Esophagus muscularis mucosa (tissue), 4 donors: ENCODE data around the gene UTP4. TPM values are rescaled to one million over a fixed set of nuclear protein-coding genes. Genes with fewer than 3 reads are reported as not detected.
"Not testable (repeated sequence)": the region's sequence is repeated elsewhere in the genome, so short reads cannot be mapped to it uniquely, and the experiment has no call there.

Source experiments
- DNase-seq: peaks from one replicate; pipeline ENCODE4 v3.0.0-alpha.2; 2017; ENCODE audit errors: extremely low spot score
- H3K27ac ChIP-seq, 4 donors: fragments of 200-600 bp; sonication (generic); replicated peaks in 1 of 4; 1 replicate in 3 of 4; 2 replicates in 1 of 4; pipeline ENCODE4 v1.5.1; 2016 to 2019; ENCODE audit warnings: mild to moderate bottlenecking in 1 of 4
- H3K27me3 ChIP-seq, 4 donors: fragments of 200-600 bp; sonication (generic); one replicate each; pipeline versions ENCODE4 v1.5.1 to v1.6.0; 2016 to 2019
- H3K36me3 ChIP-seq, 4 donors: fragments of 200-600 bp; sonication (generic); one replicate each; pipeline ENCODE4 v1.5.1; 2016 to 2019
- H3K4me1 ChIP-seq, 4 donors: fragments of 200-600 bp; sonication (generic); one replicate each; pipeline ENCODE4 v1.5.1; 2016 to 2019
- H3K4me3 ChIP-seq, 4 donors: fragments of 200-600 bp; sonication (generic); 1 replicate in 2 of 4; 2 replicates in 2 of 4; pipeline ENCODE4 v1.5.1; 2016 to 2019; ENCODE audit warnings: mild to moderate bottlenecking in 4 of 4, moderate library complexity in 1 of 4
- H3K9me3 ChIP-seq, 4 donors: fragments of 200-600 bp; sonication (generic); 1 replicate in 3 of 4; 2 replicates in 1 of 4; pipeline ENCODE4 v1.5.1; 2016 to 2019
- EP300 ChIP-seq: sonication (generic); formaldehyde crosslinking; IDR thresholded peaks from one replicate; pipeline ENCODE4 v1.6.1; 2017; ENCODE audit warnings: antibody characterized with exemption
- POLR2A ChIP-seq: fragments of 450-650 bp; IDR thresholded peaks from one replicate; pipeline ENCODE4 v1.6.1; 2017; ENCODE audit warnings: antibody characterized with exemption, moderate library complexity, mild to moderate bottlenecking, low read depth
- POLR2AphosphoS5 ChIP-seq, 2 donors: sonication (generic); formaldehyde crosslinking; IDR thresholded peaks; one replicate each; pipeline ENCODE4 v1.6.1; 2017; ENCODE audit warnings: antibody characterized with exemption in 2 of 2
- WGBS: methylation state at CpG from one replicate; pipeline ENCODE4 v1.1.5; 2018; 5-methylcytosine and 5-hydroxymethylcytosine counted together
- intact Hi-C: fragments of 100-400 bp; cut with DNase I; formaldehyde crosslinking; loops from one replicate; pipeline ENCODE4 v1.15.1; 2023
- total RNA-seq, 4 donors: library from RNA; depleted of rRNA; stranded (reverse); fragments of >200 nt; gene quantifications; one replicate each; pipeline versions ENCODE4 v1.1.0 to v1.2.1, GENCODE V29; 2016
- TF ChIP-seq, protein P1 (sequence below), 3 experiments: fragments of 200-600 bp in 2 of 3; fragments of 450-650 bp in 1 of 3; sonication (generic) in 2 of 3; IDR thresholded peaks; one replicate each; pipeline ENCODE4 v1.5.1; 2017 to 2019; ENCODE audit warnings: antibody characterized with exemption in 3 of 3, mild to moderate bottlenecking in 2 of 3, moderate library complexity in 1 of 3

Gene UTP4
- total RNA-seq, 4 donors from 2014 or later: 23.3 to 32.6 (median 24.0) TPM

DNA sequence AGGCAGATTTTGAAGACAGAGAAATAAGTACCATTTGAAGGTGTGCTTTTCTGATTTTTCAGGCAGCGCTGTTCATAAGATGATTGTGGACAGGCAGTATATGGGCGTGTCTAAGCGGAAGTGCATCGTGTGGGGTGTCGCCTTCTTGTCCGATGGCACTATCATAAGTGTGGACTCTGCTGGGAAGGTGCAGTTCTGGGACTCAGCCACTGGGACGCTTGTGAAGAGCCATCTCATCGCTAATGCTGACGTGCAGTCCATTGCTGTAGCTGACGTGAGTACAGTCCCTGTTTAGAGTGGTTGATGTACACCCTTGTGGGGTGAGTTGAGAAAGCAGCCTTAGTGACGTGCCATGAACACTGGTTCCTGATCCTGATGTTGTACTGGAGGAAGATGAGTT lies 10.7 kb downstream of the UTP4 start:
- 91% methylated on average over 11 of the region's 11 CpGs for WGBS
- no peaks in the 10 kb centered on the region for H3K9me3 ChIP-seq
- TF ChIP-seq POLR2A (no peak), EP300 (no peak), POLR2AphosphoS5 (IDR thresholded peaks at IDR 0.05) (no peak)
- TF ChIP-seq, protein P1, sequence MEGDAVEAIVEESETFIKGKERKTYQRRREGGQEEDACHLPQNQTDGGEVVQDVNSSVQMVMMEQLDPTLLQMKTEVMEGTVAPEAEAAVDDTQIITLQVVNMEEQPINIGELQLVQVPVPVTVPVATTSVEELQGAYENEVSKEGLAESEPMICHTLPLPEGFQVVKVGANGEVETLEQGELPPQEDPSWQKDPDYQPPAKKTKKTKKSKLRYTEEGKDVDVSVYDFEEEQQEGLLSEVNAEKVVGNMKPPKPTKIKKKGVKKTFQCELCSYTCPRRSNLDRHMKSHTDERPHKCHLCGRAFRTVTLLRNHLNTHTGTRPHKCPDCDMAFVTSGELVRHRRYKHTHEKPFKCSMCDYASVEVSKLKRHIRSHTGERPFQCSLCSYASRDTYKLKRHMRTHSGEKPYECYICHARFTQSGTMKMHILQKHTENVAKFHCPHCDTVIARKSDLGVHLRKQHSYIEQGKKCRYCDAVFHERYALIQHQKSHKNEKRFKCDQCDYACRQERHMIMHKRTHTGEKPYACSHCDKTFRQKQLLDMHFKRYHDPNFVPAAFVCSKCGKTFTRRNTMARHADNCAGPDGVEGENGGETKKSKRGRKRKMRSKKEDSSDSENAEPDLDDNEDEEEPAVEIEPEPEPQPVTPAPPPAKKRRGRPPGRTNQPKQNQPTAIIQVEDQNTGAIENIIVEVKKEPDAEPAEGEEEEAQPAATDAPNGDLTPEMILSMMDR (IDR thresholded peaks at IDR 0.05): no peak
- H3K4me3 ChIP-seq: no peak overlapping the region
- H3K36me3 ChIP-seq: peaks cover 51 to 96% (median 81%) of the 10 kb centered on the region in 4 donors
- H3K27ac ChIP-seq: no peak overlapping the region
- no peak for DNase-seq
- no peaks in the 10 kb centered on the region for H3K27me3 ChIP-seq
- no peaks in the 10 kb centered on the region for H3K4me1 ChIP-seq
- intact Hi-C loops: no loop called here

- no peaks in the 10 kb centered on the region for H3K9me3 ChIP-seq
- 84% methylated on average over 4 of the region's 4 CpGs for WGBS
- intact Hi-C loops: no loop called here
- TF ChIP-seq EP300: no peak
- TF ChIP-seq POLR2AphosphoS5 (IDR thresholded peaks at IDR 0.05): no peak
- TF ChIP-seq, protein P1 (IDR thresholded peaks at IDR 0.05): no peak
- no peak for TF ChIP-seq POLR2A
- no peak overlapping the region for H3K27ac ChIP-seq
- H3K36me3 ChIP-seq: peaks cover 41 to 90% (median 75%) of the 10 kb centered on the region in 4 donors
- no peaks in the 10 kb centered on the region for H3K4me1 ChIP-seq
- no peak overlapping the region for H3K4me3 ChIP-seq
- no peaks in the 10 kb centered on the region for H3K27me3 ChIP-seq
- DNase-seq: no peak
Measured at GRCh38 chr16:69145658-69146057, 13.2 kb downstream of the UTP4 start.

DNA sequence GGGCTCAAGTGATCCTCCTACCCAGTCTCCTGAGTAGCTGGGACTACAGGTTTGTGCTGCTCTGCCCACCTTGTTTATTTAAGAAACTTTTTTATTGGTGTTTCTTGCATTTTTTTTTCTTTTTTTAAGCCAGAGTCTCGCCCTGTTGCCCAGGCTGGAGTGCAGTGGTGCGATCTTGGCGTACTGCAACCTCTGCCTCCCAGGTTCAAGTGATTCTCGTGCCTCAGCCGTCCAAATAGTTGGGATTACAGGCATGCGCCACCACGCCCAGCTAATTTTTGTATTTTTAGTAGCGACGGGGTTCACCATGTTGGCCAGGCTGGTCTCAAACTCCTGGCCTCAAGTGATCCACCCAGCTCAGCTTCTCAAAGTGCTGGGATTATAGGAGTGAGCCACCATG lies 17.2 kb downstream of the UTP4 start:
- H3K36me3 ChIP-seq: peaks cover 37 to 92% (median 75%) of the 10 kb centered on the region in 4 donors
- H3K27me3 ChIP-seq, H3K4me3 ChIP-seq, H3K27ac ChIP-seq, H3K4me1 ChIP-seq, DNase-seq, H3K9me3 ChIP-seq: not testable (repeated sequence)
- WGBS: 88% methylated on average over 9 of the region's 9 CpGs
- intact Hi-C loops: loop anchor here (1.0 kb wide), 1 partner anchor 137 kb away; no protein-coding TSS in a partner anchor

- no peak overlapping the region for H3K27ac ChIP-seq
- no peak for DNase-seq
- no peak overlapping the region for H3K4me3 ChIP-seq
- no peaks in the 10 kb centered on the region for H3K4me1 ChIP-seq
- TF ChIP-seq, protein P1 (IDR thresholded peaks at IDR 0.05): peak; percentile 68 to 86 (median 79)
- no peak for TF ChIP-seq POLR2AphosphoS5 (IDR thresholded peaks at IDR 0.05)
- peaks cover 30 to 92% (median 75%) of the 10 kb centered on the region in 4 donors for H3K36me3 ChIP-seq
- WGBS: 52% methylated on average over 16 of the region's 16 CpGs
- H3K27me3 ChIP-seq: no peaks in the 10 kb centered on the region
- H3K9me3 ChIP-seq: no peaks in the 10 kb centered on the region
- intact Hi-C loops: loop anchor here (1.0 kb wide), 1 partner anchor 136 kb away; no protein-coding TSS in a partner anchor
Measured at GRCh38 chr16:69150146-69150865, 17.9 kb downstream of the UTP4 start.

GRCh38 chr16:69157196-69157595 lies 24.7 kb downstream of the UTP4 start:
- WGBS: 80% methylated on average over 3 of the region's 3 CpGs
- DNase-seq: no peak
- intact Hi-C loops: no loop called here
- Histone ChIP-seq H3K4me3 (no peak overlapping the region), H3K9me3 (no peaks in the 10 kb centered on the region), H3K36me3 (peaks cover 32 to 100% (median 89%) of the 10 kb centered on the region in 4 donors), H3K27me3 (no peaks in the 10 kb centered on the region), H3K27ac (no peak overlapping the region), H3K4me1 (no peaks in the 10 kb centered on the region)
- no peak for TF ChIP-seq POLR2A
- no peak for TF ChIP-seq EP300
- no peak for TF ChIP-seq POLR2AphosphoS5 (IDR thresholded peaks at IDR 0.05)
- TF ChIP-seq, protein P1 (IDR thresholded peaks at IDR 0.05): no peak
